MCF 10A (cell line): ENCODE data around the gene ADARB2. TPM values are rescaled to one million over a fixed set of nuclear protein-coding genes. Genes with fewer than 3 reads are reported as not detected.
"Not testable (repeated sequence)": the region's sequence is repeated elsewhere in the genome, so short reads cannot be mapped to it uniquely, and the experiment has no call there.

Experiments used
- BruUV-seq: library from RNA; stranded (reverse); fragments of 400-500 nt; replicated peaks from 2 replicates; lab custom pipeline; 2021; lab: Mats Ljungman, UMichigan
- CTCF ChIA-PET: fragments of 300-600 bp; sonication (Branson Sonifier 250); formaldehyde crosslinking; extraction: SDS; loops from one replicate; lab custom pipeline; 2021; ENCODE audit warnings: antibody characterized with exemption, inconsistent platforms; lab: Yijun Ruan, JAX
- POLR2A ChIA-PET: fragments of 300-600, 350-650 bp; sonication (Branson Sonifier 250); formaldehyde crosslinking; extraction: SDS; loops from one replicate; lab custom pipeline; 2020; ENCODE audit warnings: antibody characterized with exemption, inconsistent platforms; lab: Yijun Ruan, JAX
- DNase-seq: peaks from one replicate; pipeline ENCODE4 v3.0.0-alpha.2; 2018; ENCODE audit not compliant: unreplicated experiment
- H3K27ac Mint-ChIP-seq: one replicate; pipeline ENCODE4 v1.8.0; 2022; ENCODE audit warnings: mild to moderate bottlenecking, low read depth, mixed read lengths; ENCODE audit not compliant: unreplicated experiment
- H3K27me3 Mint-ChIP-seq: one replicate; pipeline ENCODE4 v1.8.0; 2022; ENCODE audit warnings: mixed read lengths; ENCODE audit not compliant: insufficient read depth, unreplicated experiment
- H3K36me3 Mint-ChIP-seq: one replicate; pipeline ENCODE4 v1.8.0; 2022; ENCODE audit warnings: mild to moderate bottlenecking, moderate library complexity, mixed read lengths; ENCODE audit not compliant: insufficient read depth, unreplicated experiment
- H3K4me1 Mint-ChIP-seq: one replicate; pipeline ENCODE4 v1.8.0; 2022; ENCODE audit warnings: mixed read lengths; ENCODE audit not compliant: insufficient read depth, unreplicated experiment
- H3K4me3 Mint-ChIP-seq: one replicate; pipeline ENCODE4 v1.8.0; 2022; ENCODE audit warnings: mild to moderate bottlenecking, moderate library complexity, mixed read lengths; ENCODE audit not compliant: unreplicated experiment
- H3K9me3 Mint-ChIP-seq: one replicate; pipeline ENCODE4 v1.8.0; 2022; ENCODE audit warnings: mixed read lengths; ENCODE audit not compliant: unreplicated experiment
- intact Hi-C: fragments of 100-400 bp; cut with micrococcal nuclease; formaldehyde crosslinking; loops from 2 replicates; pipeline ENCODE4 v1.14.1; 2022
- total RNA-seq: library from RNA; stranded (reverse); gene quantifications from 2 replicates; pipeline ENCODE4 v1.2.3, GENCODE V29; 2022
- TF ChIP-seq, protein P1 (sequence below): fragments of 200-600 bp; IDR thresholded peaks from one replicate; pipeline ENCODE4 v1.8.0; 2022; ENCODE audit warnings: antibody characterized with exemption, mild to moderate bottlenecking; ENCODE audit not compliant: unreplicated experiment

The ADARB2 gene
- total RNA-seq, 1 experiment from 2014 or later, result 0.96 TPM

- no peak for DNase-seq
- TF ChIP-seq, protein P1, sequence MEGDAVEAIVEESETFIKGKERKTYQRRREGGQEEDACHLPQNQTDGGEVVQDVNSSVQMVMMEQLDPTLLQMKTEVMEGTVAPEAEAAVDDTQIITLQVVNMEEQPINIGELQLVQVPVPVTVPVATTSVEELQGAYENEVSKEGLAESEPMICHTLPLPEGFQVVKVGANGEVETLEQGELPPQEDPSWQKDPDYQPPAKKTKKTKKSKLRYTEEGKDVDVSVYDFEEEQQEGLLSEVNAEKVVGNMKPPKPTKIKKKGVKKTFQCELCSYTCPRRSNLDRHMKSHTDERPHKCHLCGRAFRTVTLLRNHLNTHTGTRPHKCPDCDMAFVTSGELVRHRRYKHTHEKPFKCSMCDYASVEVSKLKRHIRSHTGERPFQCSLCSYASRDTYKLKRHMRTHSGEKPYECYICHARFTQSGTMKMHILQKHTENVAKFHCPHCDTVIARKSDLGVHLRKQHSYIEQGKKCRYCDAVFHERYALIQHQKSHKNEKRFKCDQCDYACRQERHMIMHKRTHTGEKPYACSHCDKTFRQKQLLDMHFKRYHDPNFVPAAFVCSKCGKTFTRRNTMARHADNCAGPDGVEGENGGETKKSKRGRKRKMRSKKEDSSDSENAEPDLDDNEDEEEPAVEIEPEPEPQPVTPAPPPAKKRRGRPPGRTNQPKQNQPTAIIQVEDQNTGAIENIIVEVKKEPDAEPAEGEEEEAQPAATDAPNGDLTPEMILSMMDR, result no peak
Observed at GRCh38 chr10:1540144-1540543, 197.2 kb downstream of the ADARB2 start.

GRCh38 chr10:1539216-1539615, 198.1 kb downstream of the ADARB2 start:
- TF ChIP-seq, protein P1, result no peak
- H3K36me3 Mint-ChIP-seq, result peaks cover 8% of the 10 kb centered on the region
- H3K9me3 Mint-ChIP-seq, result no peaks in the 10 kb centered on the region
- H3K4me1 Mint-ChIP-seq, result no peaks in the 10 kb centered on the region
- intact Hi-C loops, result no loop called here
- DNase-seq, result no peak
- ChIA-PET CTCF (no interaction called here), POLR2A (no interaction called here)
- BruUV-seq, result no TSS peak
- H3K27me3 Mint-ChIP-seq, result no peaks in the 10 kb centered on the region
- no peak overlapping the region for H3K4me3 Mint-ChIP-seq
- no peak overlapping the region for H3K27ac Mint-ChIP-seq

More at GRCh38 chr10:1540144-1540543, 197.2 kb downstream of the ADARB2 start:
- CTCF ChIA-PET, result no interaction called here
- H3K4me1 Mint-ChIP-seq, result no peaks in the 10 kb centered on the region
- no peaks in the 10 kb centered on the region for H3K27me3 Mint-ChIP-seq
- POLR2A ChIA-PET, result no interaction called here
- no peaks in the 10 kb centered on the region for H3K9me3 Mint-ChIP-seq
- intact Hi-C loops, result no loop called here
- peaks cover 4% of the 10 kb centered on the region for H3K36me3 Mint-ChIP-seq
- BruUV-seq, result no TSS peak
- no peak overlapping the region for H3K27ac Mint-ChIP-seq
- no peak overlapping the region for H3K4me3 Mint-ChIP-seq

GRCh38 chr10:1538531-1539061, 198.7 kb downstream of the ADARB2 start:
- POLR2A ChIA-PET, result no interaction called here
- BruUV-seq, result no TSS peak
- Mint-ChIP-seq H3K36me3 (peaks cover 6% of the 10 kb centered on the region), H3K27ac (no peak overlapping the region), H3K9me3 (no peaks in the 10 kb centered on the region), H3K4me3 (no peak overlapping the region), H3K27me3 (no peaks in the 10 kb centered on the region), H3K4me1 (no peaks in the 10 kb centered on the region)
- no peak for DNase-seq
- TF ChIP-seq, protein P1, result no peak
- CTCF ChIA-PET, result no interaction called here
- intact Hi-C loops, result no loop called here

DNA sequence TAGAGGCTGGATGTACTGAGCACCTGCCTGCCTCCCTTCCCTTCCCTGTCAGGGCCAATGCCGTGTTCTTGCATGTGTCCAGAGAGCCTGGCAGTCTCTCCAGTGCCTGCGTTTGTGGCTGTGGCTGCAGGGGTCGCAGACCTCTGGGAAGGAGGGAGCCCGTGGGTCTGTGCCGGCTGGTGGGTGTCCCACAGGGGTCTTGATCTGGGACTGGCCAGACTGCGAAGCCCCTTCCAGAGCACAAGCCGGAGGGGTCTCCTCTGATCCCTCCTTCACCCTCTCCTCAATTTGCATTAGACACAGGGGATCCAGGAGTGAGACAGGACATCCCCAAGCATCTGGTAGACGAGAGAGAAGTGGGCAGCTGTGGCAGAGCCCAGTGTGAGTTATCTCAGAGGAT, 199.2 kb downstream of the ADARB2 start:
- H3K36me3 Mint-ChIP-seq, result peaks cover 6% of the 10 kb centered on the region
- intact Hi-C loops, result no loop called here
- DNase-seq, result no peak
- ChIA-PET CTCF (no interaction called here), POLR2A (no interaction called here)
- H3K27ac Mint-ChIP-seq, result no peak overlapping the region
- no peaks in the 10 kb centered on the region for H3K4me1 Mint-ChIP-seq
- H3K4me3 Mint-ChIP-seq, result no peak overlapping the region
- BruUV-seq, result no TSS peak
- H3K27me3 Mint-ChIP-seq, result no peaks in the 10 kb centered on the region
- TF ChIP-seq, protein P1, result no peak
- H3K9me3 Mint-ChIP-seq, result no peaks in the 10 kb centered on the region

DNA sequence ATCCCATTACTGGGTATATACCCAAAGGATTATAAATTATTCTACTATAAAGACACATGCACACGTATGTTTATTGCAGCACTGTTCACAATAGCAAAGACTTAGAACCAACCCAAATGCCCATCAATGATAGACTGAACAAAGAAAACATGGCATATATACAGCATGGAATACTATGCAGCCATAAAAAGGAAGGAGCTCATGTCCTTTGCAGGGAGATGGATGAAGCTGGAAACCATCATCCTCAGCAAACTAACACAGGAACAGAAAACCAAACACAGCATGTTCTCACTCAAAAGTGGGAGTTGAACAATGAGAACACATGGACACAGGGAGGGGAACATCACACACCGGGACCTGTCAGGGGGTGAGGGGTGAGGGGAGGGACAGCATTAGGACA, 199.9 kb downstream of the ADARB2 start:
- H3K9me3 Mint-ChIP-seq, H3K27me3 Mint-ChIP-seq, H3K27ac Mint-ChIP-seq, BruUV-seq, POLR2A ChIA-PET, DNase-seq, H3K4me1 Mint-ChIP-seq, H3K4me3 Mint-ChIP-seq, H3K36me3 Mint-ChIP-seq, intact Hi-C loops: not testable (repeated sequence)
- CTCF ChIA-PET, result interaction anchor here (0.6 kb wide), 1 partner anchor 657 kb away, joined by 3 read pairs; no protein-coding TSS in a partner anchor
